Measurements from ENCODE around the gene PNKD. TPM values are rescaled to one million over a fixed set of nuclear protein-coding genes. Genes with fewer than 3 reads are reported as not detected.

Gene PNKD
- total RNA-seq, 1 donor from 2014 or later, result 45.0 TPM

- Mint-ChIP-seq H3K4me1 (ENCODE audit: unreplicated experiment) (no peaks in the 10 kb centered on the region), H3K9me3 (ENCODE audit: unreplicated experiment) (no peaks in the 10 kb centered on the region), H3K4me3 (ENCODE audit: unreplicated experiment) (no peak overlapping the region), H3K36me3 (ENCODE audit: unreplicated experiment) (no peaks in the 10 kb centered on the region), H3K27ac (ENCODE audit: unreplicated experiment) (no peak overlapping the region), H3K27me3 (ENCODE audit: unreplicated experiment) (no peaks in the 10 kb centered on the region)
- DNase-seq (ENCODE audit: extremely low spot score, unreplicated experiment), result no peak
- TF ChIP-seq, protein P1, sequence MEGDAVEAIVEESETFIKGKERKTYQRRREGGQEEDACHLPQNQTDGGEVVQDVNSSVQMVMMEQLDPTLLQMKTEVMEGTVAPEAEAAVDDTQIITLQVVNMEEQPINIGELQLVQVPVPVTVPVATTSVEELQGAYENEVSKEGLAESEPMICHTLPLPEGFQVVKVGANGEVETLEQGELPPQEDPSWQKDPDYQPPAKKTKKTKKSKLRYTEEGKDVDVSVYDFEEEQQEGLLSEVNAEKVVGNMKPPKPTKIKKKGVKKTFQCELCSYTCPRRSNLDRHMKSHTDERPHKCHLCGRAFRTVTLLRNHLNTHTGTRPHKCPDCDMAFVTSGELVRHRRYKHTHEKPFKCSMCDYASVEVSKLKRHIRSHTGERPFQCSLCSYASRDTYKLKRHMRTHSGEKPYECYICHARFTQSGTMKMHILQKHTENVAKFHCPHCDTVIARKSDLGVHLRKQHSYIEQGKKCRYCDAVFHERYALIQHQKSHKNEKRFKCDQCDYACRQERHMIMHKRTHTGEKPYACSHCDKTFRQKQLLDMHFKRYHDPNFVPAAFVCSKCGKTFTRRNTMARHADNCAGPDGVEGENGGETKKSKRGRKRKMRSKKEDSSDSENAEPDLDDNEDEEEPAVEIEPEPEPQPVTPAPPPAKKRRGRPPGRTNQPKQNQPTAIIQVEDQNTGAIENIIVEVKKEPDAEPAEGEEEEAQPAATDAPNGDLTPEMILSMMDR (IDR thresholded peaks at IDR 0.05), result no peak
Observed at GRCh38 chr2:218298314-218298875, 28.1 kb downstream of the PNKD start.

GRCh38 chr2:218300141-218300540 lies 29.8 kb downstream of the PNKD start:
- H3K27me3 Mint-ChIP-seq (ENCODE audit: unreplicated experiment), result no peaks in the 10 kb centered on the region
- H3K27ac Mint-ChIP-seq (ENCODE audit: unreplicated experiment), result no peak overlapping the region
- no peak overlapping the region for H3K4me3 Mint-ChIP-seq (ENCODE audit: unreplicated experiment)
- no peaks in the 10 kb centered on the region for H3K36me3 Mint-ChIP-seq (ENCODE audit: unreplicated experiment)
- no peaks in the 10 kb centered on the region for H3K9me3 Mint-ChIP-seq (ENCODE audit: unreplicated experiment)
- TF ChIP-seq, protein P1 (IDR thresholded peaks at IDR 0.05), result no peak
- DNase-seq (ENCODE audit: extremely low spot score, unreplicated experiment), result no peak
- no peaks in the 10 kb centered on the region for H3K4me1 Mint-ChIP-seq (ENCODE audit: unreplicated experiment)

GRCh38 chr2:218301176-218301819 lies 31.0 kb downstream of the PNKD start:
- Mint-ChIP-seq H3K4me3 (ENCODE audit: unreplicated experiment) (no peak overlapping the region), H3K27me3 (ENCODE audit: unreplicated experiment) (no peaks in the 10 kb centered on the region), H3K4me1 (ENCODE audit: unreplicated experiment) (no peaks in the 10 kb centered on the region), H3K9me3 (ENCODE audit: unreplicated experiment) (no peaks in the 10 kb centered on the region), H3K27ac (ENCODE audit: unreplicated experiment) (no peak overlapping the region), H3K36me3 (ENCODE audit: unreplicated experiment) (no peaks in the 10 kb centered on the region)
- peak; percentile 93 for DNase-seq (ENCODE audit: extremely low spot score, unreplicated experiment)
- TF ChIP-seq, protein P1 (IDR thresholded peaks at IDR 0.05), result peak; percentile 93

GRCh38 chr2:218305383-218305782 lies 35.1 kb downstream of the PNKD start:
- no peaks in the 10 kb centered on the region for H3K4me1 Mint-ChIP-seq (ENCODE audit: unreplicated experiment)
- no peak overlapping the region for H3K4me3 Mint-ChIP-seq (ENCODE audit: unreplicated experiment)
- H3K27me3 Mint-ChIP-seq (ENCODE audit: unreplicated experiment), result peaks cover 3% of the 10 kb centered on the region
- no peaks in the 10 kb centered on the region for H3K36me3 Mint-ChIP-seq (ENCODE audit: unreplicated experiment)
- no peak overlapping the region for H3K27ac Mint-ChIP-seq (ENCODE audit: unreplicated experiment)
- no peak for DNase-seq (ENCODE audit: extremely low spot score, unreplicated experiment)
- H3K9me3 Mint-ChIP-seq (ENCODE audit: unreplicated experiment), result no peaks in the 10 kb centered on the region
- TF ChIP-seq, protein P1 (IDR thresholded peaks at IDR 0.05), result no peak

GRCh38 chr2:218306184-218306920 lies 36.0 kb downstream of the PNKD start:
- H3K4me1 Mint-ChIP-seq (ENCODE audit: unreplicated experiment), result no peaks in the 10 kb centered on the region
- H3K36me3 Mint-ChIP-seq (ENCODE audit: unreplicated experiment), result no peaks in the 10 kb centered on the region
- TF ChIP-seq, protein P1 (IDR thresholded peaks at IDR 0.05), result no peak
- no peak for DNase-seq (ENCODE audit: extremely low spot score, unreplicated experiment)
- H3K4me3 Mint-ChIP-seq (ENCODE audit: unreplicated experiment), result no peak overlapping the region
- H3K9me3 Mint-ChIP-seq (ENCODE audit: unreplicated experiment), result no peaks in the 10 kb centered on the region
- H3K27me3 Mint-ChIP-seq (ENCODE audit: unreplicated experiment), result peaks cover 3% of the 10 kb centered on the region
- no peak overlapping the region for H3K27ac Mint-ChIP-seq (ENCODE audit: unreplicated experiment)
